Erythroblast (primary cell): ENCODE measurements around the gene KIRREL3.
"Not testable (repeated sequence)": the region's sequence is repeated elsewhere in the genome, so short reads cannot be mapped to it uniquely, and the experiment has no call there.

Source experiments
- DNase-seq, 2 experiments: peaks; one replicate each; lab custom pipeline; 2025; lab: John Stamatoyannopoulos, UW
- GATA1 ChIP-seq: IDR thresholded peaks from 2 replicates; pipeline ENCODE4 v1.6.1; 2011; ENCODE audit warnings: low read depth, mild to moderate bottlenecking, control low read depth, low read length, moderate library complexity
- POLR2A ChIP-seq: IDR thresholded peaks from 2 replicates; pipeline ENCODE4 v1.6.1; 2011; ENCODE audit warnings: mild to moderate bottlenecking, low read length

KIRREL3 gene

DNA sequence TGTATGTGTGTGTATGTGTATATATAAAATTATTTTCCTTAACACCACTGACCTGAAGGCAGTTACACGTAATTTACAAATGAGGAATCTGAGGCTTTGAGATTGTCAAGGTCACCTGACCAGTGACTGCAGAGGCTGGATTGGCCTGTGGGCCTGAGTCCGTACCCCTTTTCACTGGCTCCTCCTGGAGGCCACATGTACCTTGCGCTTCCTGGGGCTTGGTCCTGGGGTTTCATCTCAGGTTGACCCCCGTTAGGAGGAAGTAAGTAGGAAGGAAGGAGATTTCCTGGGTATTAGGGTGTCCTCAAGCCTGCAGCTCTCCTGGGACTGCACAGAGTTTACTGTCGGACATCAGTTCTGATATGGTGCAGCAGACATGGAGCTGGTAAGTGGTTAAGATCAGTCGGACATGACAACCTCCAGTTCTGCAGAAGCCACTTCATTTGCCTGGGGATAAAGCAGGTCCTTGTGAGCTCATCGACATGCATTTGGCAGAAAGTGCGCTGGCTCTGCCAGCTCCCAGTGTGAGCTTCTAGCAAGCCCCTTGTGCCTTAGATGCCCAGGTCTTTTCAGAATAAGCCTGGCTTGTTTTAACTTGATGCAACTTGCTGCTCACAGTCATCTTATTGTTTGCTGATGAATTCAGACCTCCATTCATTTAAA lies 608.5 kb downstream of the KIRREL3 start:
- TF ChIP-seq POLR2A (no peak), GATA1 (no peak)
- peak; percentile 41 to 60 for DNase-seq

DNA sequence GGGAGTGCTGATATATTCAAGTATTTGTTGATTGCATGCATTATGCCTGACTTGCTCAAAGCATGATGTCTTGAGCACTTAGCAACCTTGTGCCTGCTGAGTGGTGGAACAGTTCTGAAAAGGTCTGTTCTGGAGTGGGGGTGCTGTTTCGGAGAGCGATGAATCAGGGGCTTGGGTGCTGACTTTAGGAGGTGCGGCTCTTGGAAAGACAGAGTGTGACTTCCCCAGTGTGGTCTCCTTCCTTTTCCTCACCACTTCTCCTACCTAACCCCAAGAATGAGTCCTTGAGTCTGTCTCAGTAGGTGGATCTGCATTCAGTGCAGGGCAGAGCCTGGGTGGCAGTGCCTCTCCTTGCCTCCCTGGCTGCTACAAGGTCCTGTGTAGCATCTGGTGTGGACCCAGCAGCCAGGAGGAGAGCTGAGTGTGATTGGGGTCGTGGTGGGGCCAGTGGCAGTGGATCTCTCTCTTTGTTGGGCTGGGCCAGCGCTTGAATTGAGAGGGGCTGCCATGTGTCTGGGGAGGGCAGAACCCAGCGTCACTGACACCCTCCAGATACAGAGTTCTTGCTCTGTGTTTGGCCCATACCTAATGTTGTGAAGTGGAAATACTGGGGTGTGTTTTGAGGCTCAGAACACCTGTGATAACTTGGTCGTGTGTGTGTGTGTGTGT lies 609.1 kb downstream of the KIRREL3 start:
- TF ChIP-seq POLR2A (no peak), GATA1 (no peak)
- DNase-seq, result no peak

DNA sequence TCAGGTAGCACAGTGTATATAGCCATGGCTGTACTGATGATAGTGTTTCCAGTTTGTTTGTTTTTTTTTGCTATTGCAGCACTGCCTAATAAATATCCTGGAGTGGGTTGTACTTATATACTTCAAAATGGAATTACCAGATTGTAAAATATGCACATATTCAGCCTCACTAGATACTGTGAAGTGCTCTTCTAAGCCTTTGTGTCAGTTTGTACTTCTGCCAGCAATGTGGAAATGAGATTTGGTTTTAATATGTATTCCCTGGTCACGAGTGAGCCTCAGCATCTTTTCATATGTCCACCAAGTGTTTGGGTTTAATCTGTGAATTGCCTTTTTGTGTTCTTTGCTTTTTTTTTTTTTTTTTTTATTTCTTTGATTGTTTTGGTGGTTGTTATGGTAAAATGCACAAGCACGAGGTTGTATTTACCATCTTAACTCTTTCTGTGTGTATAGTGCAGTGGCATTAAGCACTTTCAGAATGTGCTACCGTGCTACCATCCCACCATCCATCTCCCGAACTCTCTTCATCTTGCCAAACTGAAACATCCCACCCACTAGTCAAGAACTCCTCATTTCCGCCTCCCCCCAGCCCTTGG lies 610.2 kb downstream of the KIRREL3 start:
- DNase-seq, result no peak
- no peak for TF ChIP-seq GATA1
- TF ChIP-seq POLR2A, result no peak

DNA sequence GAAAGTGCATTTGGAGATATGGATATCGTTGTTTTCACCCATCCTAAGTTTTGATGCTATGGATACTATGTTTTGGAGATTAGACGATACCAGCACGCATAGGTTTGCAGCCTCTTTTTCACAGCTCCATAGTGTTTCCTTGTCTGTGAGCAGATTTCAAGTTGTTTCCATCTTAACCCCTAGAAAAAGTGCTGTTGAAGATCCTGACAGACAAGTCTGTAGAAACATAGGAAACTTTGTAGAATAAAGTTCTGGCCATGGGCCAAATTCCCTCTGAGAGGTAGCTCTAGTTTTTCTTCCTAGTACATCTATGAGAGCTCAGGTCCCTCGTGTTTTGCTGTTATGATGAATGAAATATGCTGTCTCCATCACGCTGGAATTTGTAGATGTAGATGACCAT lies 612.7 kb downstream of the KIRREL3 start:
- no peak for DNase-seq
- TF ChIP-seq POLR2A (no peak), GATA1 (no peak)

DNA sequence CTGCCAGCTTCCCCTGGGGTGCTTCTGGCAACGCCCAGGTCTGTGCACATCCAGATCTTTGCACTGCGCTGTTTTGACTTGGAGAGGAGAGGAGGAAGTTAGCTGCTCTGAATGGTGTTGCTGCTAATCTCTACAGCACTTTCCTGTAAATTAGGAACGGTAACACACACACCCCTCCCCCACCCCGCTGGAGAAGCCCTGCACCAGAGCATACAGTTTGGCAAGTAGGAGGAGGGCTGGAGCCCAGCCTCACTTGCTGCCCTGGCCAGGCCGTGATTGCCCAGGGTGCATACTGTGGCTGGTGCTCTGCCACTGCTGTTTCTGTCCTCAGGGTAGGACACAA lies 613.9 kb downstream of the KIRREL3 start:
- peak in 1 of 2 experiments; percentile 12 for DNase-seq

DNA sequence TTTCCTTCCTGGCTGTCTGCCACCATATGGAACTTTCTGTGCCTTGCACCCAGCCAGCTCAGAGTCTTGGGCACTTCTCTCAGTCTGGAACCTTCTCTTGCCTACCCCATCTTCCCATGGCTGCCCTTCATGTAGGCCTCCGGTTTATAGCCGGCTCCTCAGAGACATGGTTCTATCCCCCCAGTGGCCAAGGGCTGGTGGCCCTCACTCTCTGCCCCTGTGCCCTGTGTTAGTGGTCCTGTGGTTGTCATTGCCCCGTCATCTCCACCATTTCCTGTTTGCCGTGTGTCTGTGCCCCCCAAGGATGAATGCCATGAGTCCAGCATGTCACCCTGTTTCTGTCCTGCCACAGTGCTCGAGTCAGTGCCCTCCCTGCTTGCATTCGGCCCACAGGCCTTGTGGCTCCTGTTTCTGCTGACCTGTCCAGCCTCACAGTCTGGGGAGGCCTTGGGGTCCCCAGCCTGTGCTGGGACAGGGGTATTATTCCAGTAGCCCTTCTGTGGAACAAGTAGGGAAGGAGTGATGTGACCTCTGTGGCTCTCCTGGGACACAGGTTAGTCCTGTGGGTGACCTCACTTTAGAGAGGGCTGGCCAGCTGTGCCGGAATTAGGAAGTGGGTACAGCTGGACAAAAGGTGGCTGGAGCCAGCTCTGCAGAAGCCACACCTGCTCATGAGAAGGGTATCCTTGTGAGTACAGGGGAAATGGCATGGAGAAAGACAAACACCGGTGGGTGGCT lies 614.4 kb downstream of the KIRREL3 start:
- TF ChIP-seq POLR2A (no peak), GATA1 (no peak)
- no peak for DNase-seq

DNA sequence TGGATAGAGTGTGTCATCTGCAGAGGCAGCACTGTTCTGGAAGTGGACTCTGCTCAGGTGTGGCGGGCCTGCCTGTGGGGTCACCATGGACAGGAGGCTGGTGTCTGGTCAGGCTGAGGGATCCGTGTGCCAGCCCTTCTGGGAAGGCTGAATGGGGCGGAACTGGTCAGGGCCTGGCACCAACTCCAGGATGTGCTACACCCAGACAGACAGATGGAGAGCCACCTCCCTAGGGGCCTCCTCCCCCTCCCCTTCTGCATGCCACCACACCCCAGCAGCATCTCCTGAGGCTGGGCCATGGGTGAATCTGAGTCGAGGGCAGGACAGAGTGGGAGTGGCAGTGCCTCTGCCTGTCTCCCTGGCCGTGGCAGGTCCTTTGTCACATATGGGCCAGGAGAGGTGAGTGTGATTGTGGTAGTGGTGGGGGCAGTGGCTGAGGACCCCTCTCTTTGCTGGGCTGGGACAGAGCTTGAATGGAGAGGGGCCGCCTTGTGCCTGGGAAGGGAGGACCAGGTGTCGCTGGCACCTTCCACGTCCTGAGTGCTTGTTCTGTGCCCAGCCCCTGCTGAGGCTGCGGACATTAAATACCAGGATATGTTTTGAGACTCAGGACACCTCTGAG lies 616.0 kb downstream of the KIRREL3 start:
- TF ChIP-seq GATA1, result no peak
- no peak for DNase-seq

DNA sequence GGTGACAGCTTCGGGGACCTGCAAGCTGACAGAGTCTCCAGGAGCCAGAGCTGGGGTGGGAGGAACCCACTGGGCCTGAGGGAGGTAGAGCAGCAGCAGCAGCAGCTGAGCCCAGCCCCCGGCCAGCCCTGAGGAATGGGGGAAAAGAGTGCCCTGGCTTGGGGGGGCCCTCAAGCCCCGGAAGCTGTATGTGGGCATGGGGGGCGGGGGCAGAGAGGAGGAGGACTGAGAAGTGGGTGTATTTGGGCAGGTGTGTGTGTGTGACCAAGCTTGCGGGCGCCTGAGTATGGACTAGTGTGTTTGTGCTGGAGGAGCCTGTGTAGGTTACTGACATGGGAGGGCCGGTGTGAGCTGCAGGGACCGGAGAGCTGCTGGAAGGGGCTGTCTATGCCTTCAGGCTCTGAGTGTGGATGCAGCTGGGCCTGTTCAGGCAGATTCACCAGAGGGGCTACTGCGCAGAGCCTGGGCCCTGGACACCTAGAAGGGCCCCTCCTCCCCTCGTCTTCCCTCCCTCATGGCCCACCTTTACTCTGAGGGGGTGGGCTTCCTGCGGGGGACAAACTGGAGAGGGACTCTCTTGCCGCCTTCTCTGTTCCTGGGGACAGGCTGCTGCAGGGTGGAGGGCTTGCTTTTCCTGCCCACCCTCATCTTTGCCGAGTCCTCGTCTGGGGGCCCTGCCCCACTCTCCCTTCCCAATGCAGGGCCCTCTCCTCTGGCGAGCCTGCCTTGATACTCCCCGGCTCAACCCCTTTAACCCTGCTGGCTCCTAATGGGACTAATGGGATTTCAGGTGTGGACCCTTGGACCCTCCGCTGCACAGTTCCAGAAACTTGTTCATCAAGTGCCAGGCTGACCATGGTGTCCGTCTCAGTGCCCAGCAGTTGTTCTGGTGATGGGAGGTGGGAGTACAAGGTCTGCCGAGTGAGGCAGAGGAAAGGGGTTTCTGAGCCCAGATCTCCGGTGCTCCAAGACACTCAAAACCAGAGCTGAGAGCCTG lies 616.9 kb downstream of the KIRREL3 start:
- TF ChIP-seq GATA1, result no peak
- TF ChIP-seq POLR2A, result no peak
- DNase-seq, result no peak

DNA sequence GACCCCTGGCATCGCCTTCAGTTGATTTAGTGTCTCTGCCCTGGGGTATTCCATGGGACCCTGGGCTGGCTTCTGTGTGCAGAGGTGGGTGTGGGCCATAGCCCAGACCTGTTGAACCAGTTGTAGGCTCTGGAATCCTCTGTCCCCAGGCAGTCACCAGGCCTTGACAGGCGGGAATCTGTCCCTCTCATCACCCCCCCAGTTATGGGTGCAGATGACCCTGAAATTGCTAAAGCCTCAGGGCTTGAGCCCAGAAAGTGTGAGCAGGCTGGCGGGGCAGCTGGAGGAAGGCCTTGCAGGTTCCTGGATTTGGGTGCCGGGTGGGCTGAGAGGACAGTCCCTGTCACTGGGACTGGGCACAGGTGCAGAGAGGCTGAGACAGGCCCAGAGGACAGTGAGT lies 617.9 kb downstream of the KIRREL3 start:
- not testable (repeated sequence) for DNase-seq

DNA sequence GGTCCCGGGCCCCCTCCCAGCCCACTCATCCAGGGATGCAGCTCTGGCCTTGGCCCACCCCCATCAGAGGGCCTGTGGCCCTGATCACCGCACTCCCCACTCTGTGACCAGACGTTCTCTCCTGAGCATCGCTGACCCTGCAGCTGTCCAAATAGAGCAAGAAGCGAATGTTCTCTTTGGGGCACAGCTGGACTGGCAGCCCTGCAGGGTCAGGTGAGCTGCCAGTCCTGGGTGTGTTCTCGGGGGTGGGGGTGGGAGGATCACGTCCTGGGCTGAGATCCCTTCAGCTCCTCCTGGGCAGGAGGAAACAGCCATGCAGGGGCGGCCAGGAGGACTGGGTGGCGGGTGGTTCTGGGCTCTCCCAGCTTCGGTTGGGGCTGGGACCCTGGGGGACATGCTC lies 618.6 kb downstream of the KIRREL3 start:
- not testable (repeated sequence) for DNase-seq

DNA sequence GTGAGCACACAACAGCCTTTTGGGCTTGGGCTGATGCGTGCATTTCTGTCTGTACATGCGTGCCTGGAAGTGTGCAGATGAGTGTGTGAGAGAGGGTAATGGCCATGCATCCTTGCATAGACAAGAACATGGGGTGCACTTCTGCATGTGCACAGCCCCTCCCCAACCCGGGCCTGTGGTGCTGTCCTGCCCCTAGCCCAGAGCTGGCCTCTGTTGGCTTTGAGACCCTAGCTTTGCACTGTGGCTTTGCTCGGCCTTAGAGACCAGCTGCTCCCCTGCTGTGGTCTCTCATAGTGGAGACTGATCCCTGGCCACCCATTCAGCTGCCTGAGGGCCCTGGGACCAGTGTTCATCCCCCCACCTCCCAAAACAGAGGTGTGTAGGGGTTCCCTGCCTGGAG lies 619.7 kb downstream of the KIRREL3 start:
- DNase-seq, result no peak
- TF ChIP-seq GATA1 (no peak), POLR2A (no peak)

DNA sequence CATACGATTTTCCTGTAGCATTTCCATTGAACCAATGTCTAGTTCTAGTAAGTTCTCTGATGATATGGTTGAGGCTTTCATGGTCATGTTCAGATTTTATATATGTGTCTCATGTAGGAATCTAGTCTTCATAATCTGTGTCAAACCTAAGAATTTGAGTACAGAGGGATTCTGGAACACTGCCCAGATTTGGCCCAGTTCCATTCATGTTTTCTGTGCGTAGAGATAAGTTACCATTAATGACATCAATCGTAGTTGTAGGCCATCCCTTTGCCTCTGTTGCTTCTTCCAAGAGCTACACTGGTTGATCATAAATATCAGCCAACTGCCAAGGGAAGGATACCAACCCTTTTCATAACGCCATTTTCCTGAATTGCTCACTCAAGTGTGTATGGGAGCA lies 621.8 kb downstream of the KIRREL3 start:
- TF ChIP-seq GATA1, result no peak
- no peak for TF ChIP-seq POLR2A
- peak; percentile 28 to 38 for DNase-seq

DNA sequence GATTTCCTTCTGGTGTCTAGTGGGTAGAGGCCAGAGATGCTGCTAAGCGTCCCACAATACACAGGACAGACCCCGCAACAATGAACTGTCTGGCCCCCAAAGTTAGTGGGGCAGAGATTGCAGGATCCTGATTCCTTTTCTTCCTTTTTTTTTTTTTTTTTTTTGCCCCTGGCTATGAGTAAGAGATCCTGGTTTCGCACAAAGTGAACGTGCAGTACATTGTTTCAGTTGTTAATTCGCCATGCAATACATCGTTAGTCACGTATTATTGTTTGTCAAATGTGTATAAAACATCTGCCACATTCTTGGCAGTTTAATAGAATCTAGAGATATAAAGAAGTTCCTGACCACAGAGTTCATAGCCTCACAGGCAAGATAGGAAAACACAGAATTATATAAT lies 624.8 kb downstream of the KIRREL3 start:
- TF ChIP-seq POLR2A (no peak), GATA1 (no peak)
- no peak for DNase-seq

DNA sequence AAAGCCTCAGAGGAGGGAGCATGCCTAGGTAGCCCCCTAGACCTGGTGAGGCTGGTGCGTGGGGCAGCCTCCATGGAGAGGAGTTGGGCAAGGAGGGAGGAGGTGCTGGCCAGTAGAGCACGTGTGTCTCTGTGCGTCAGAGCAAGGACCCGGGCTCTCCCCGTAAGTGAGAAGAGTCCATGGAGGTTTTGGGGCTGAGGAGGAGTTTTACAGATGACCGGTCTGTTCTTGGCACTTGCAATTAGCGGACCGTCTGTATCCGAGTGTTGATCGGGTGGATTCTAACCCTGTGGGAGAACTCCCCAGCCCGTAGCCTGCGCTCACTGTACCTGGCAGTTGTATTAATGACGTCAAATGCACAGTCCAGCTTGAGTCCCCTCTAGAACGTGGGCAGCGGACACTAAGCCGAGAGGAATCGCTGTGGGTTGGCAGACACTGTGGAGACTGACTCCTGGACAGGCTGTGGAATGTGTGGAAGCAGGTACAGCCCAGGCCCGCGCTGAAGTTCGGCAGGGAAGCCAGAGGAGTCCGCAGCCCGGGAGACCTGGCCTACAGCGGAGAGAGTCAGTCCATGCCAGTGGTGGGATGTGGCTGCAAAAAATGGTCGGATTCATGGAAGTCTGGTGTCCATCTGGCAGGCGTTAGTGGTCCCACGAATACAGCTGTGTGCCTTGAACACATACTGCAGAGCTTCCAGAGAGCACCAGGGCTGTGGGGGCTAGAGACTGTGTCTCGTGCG lies 625.8 kb downstream of the KIRREL3 start:
- DNase-seq, result not testable (repeated sequence)

DNA sequence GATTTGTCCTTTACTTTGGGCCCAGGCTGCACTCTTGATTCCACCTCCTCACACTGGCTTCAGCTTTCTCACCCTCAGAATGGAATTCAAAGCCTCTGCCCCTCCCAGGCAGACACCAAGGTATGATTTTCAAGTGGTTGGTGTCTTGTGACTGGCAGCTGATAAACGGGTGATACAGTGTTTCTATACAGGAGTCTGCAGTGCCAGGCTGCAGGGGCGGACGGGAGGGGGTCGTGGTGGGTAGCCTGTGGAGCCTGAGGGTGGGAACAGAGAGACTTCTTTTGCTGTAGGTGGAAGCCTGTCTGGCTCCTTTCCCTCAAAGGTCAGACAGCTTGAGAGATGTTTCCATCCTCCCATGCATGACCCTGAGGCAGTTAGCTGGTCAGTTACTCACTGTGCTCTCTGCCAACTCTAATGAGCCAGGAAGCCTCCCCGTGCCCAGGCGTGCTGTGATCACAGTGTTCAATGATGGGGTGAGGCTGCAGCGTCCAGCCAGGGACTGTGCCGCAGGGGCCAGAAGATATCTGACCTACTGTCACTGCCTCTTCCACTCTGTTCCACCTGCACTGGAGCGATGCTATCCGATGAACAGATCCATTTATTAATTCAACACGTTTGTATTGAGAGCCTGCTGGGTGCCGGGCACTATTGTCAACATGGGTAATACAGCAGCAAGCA lies 627.0 kb downstream of the KIRREL3 start:
- DNase-seq, result not testable (repeated sequence)
